Fibroblast of pulmonary artery (primary cell): ENCODE data around the gene COMT.

Experiments used
- DNase-seq: peaks from one replicate; pipeline ENCODE4 v3.0.0-alpha.2; 2010; ENCODE audit warnings: low read depth
- H3K4me3 ChIP-seq: replicated peaks from 2 replicates; pipeline ENCODE4 v1.5.1; 2011; ENCODE audit warnings: low read depth, mild to moderate bottlenecking, control low read depth, low read length, moderate library complexity
- CTCF ChIP-seq: IDR thresholded peaks from 2 replicates; pipeline ENCODE4 v1.5.1; 2011; ENCODE audit warnings: mild to moderate bottlenecking, control low read depth, low read length, inconsistent platforms; ENCODE audit errors: missing control alignments

The COMT gene

GRCh38 chr22:19974268-19974861, 32.8 kb downstream of the COMT start:
- no peak for TF ChIP-seq CTCF
- no peak overlapping the region for H3K4me3 ChIP-seq
- DNase-seq, result peak; percentile 65

GRCh38 chr22:19974935-19975706, 33.5 kb downstream of the COMT start:
- TF ChIP-seq CTCF, result no peak
- no peak overlapping the region for H3K4me3 ChIP-seq
- DNase-seq, result no peak

GRCh38 chr22:19975707-19976035, 34.1 kb downstream of the COMT start:
- no peak for DNase-seq
- TF ChIP-seq CTCF, result no peak

GRCh38 chr22:19976671-19977070, 35.1 kb downstream of the COMT start:
- no peak for DNase-seq
- no peak for TF ChIP-seq CTCF
- no peak overlapping the region for H3K4me3 ChIP-seq

More at GRCh38 chr22:19975707-19976035, 34.1 kb downstream of the COMT start:
- no peak overlapping the region for H3K4me3 ChIP-seq

- DNase-seq, result no peak
- no peak for TF ChIP-seq CTCF
- H3K4me3 ChIP-seq, result no peak overlapping the region
Measured at GRCh38 chr22:19977296-19978243, 36.0 kb downstream of the COMT start.

GRCh38 chr22:19978748-19979147, 37.2 kb downstream of the COMT start:
- TF ChIP-seq CTCF, result no peak
- DNase-seq, result no peak
- no peak overlapping the region for H3K4me3 ChIP-seq
